ENCODE results near the gene HCST.
"Not testable (repeated sequence)": the region's sequence is repeated elsewhere in the genome, so short reads cannot be mapped to it uniquely, and the experiment has no call there.

The HCST gene

GRCh38 chr19:35908010-35908441 lies 5.7 kb downstream of the HCST start, which contains the start of gene TYROBP:
TSS of gene TYROBP (minus strand) at chr19:35908295. CDS start at chr19:35908228, 67 bp downstream.
- no peak for TF ChIP-seq EZH2phosphoT487 (IDR thresholded peaks at IDR 0.05; ENCODE audit: borderline replicate concordance, low read length)
- TF ChIP-seq CTCF (IDR thresholded peaks at IDR 0.05; ENCODE audit: low read depth, low read length, poor library complexity, severe bottlenecking) = no peak

GRCh38 chr19:35908973-35909683 lies 6.8 kb downstream of the HCST start:
- H3K27ac ChIP-seq (ENCODE audit: low read depth, low read length) = peak overlapping the region; percentile 78
- H3K36me3 ChIP-seq (ENCODE audit: control insufficient read depth, low read length) = no peaks in the 10 kb centered on the region
- H3K79me2 ChIP-seq (ENCODE audit: control insufficient read depth, low read length) = no peaks in the 10 kb centered on the region
- TF ChIP-seq EZH2phosphoT487 (IDR thresholded peaks at IDR 0.05; ENCODE audit: borderline replicate concordance, low read length) (no peak), CTCF (IDR thresholded peaks at IDR 0.05; ENCODE audit: low read depth, low read length, poor library complexity, severe bottlenecking) (no peak)
- no peaks in the 10 kb centered on the region for H3K9me3 ChIP-seq (ENCODE audit: control insufficient read depth, insufficient read depth, low read length)
- H3F3A ChIP-seq (ENCODE audit: control insufficient read depth, insufficient read depth) = peaks cover 15% of the 10 kb centered on the region
- H3K4me1 ChIP-seq (ENCODE audit: control insufficient read depth, low read length) = peaks cover 66% of the 10 kb centered on the region
- no peaks in the 10 kb centered on the region for H3K27me3 ChIP-seq (ENCODE audit: control insufficient read depth, low read length)
- H3K4me2 ChIP-seq (ENCODE audit: low read length) = peak overlapping the region; percentile 94
- H3K4me3 ChIP-seq (ENCODE audit: low read length) = peak overlapping the region; percentile 69
- H3K9me2 ChIP-seq (replicated peaks; ENCODE audit: control insufficient read depth, low read length) = no peaks in the 10 kb centered on the region
- H4K20me1 ChIP-seq (ENCODE audit: control insufficient read depth, insufficient read depth, low read depth, low read length) = no peaks in the 10 kb centered on the region

More at GRCh38 chr19:35908010-35908441, 5.7 kb downstream of the HCST start, which contains the start of gene TYROBP:
- Histone ChIP-seq H3K9me2 (replicated peaks; ENCODE audit: control insufficient read depth, low read length) (no peaks in the 10 kb centered on the region), H3K27me3 (ENCODE audit: control insufficient read depth, low read length) (no peaks in the 10 kb centered on the region), H3K9me3 (ENCODE audit: control insufficient read depth, insufficient read depth, low read length) (no peaks in the 10 kb centered on the region), H3F3A (ENCODE audit: control insufficient read depth, insufficient read depth) (peaks cover 17% of the 10 kb centered on the region), H3K36me3 (ENCODE audit: control insufficient read depth, low read length) (no peaks in the 10 kb centered on the region), H3K4me3 (ENCODE audit: low read length) (peak within 1 kb of the TSS; percentile 69), H3K27ac (ENCODE audit: low read depth, low read length) (peak within 1 kb of the TSS; percentile 78), H4K20me1 (ENCODE audit: control insufficient read depth, insufficient read depth, low read depth, low read length) (no peaks in the 10 kb centered on the region), H3K4me2 (ENCODE audit: low read length) (peak within 1 kb of the TSS; percentile 94), H3K4me1 (ENCODE audit: control insufficient read depth, low read length) (peaks cover 66% of the 10 kb centered on the region), H3K79me2 (ENCODE audit: control insufficient read depth, low read length) (peaks cover 1% of the 10 kb centered on the region)

GRCh38 chr19:35909684-35910035 lies 7.3 kb downstream of the HCST start:
- Histone ChIP-seq H4K20me1 (ENCODE audit: control insufficient read depth, insufficient read depth, low read depth, low read length) (no peaks in the 10 kb centered on the region), H3K36me3 (ENCODE audit: control insufficient read depth, low read length) (no peaks in the 10 kb centered on the region), H3K27ac (ENCODE audit: low read depth, low read length) (peak overlapping the region; percentile 78), H3K27me3 (ENCODE audit: control insufficient read depth, low read length) (no peaks in the 10 kb centered on the region), H3K9me3 (ENCODE audit: control insufficient read depth, insufficient read depth, low read length) (no peaks in the 10 kb centered on the region), H3K9me2 (replicated peaks; ENCODE audit: control insufficient read depth, low read length) (no peaks in the 10 kb centered on the region), H3K4me1 (ENCODE audit: control insufficient read depth, low read length) (peaks cover 62% of the 10 kb centered on the region), H3K79me2 (ENCODE audit: control insufficient read depth, low read length) (no peaks in the 10 kb centered on the region), H3K4me3 (ENCODE audit: low read length) (peak overlapping the region; percentile 69), H3F3A (ENCODE audit: control insufficient read depth, insufficient read depth) (peaks cover 10% of the 10 kb centered on the region), H3K4me2 (ENCODE audit: low read length) (peak overlapping the region; percentile 94)
- no peak for TF ChIP-seq EZH2phosphoT487 (IDR thresholded peaks at IDR 0.05; ENCODE audit: borderline replicate concordance, low read length)
- TF ChIP-seq CTCF (IDR thresholded peaks at IDR 0.05; ENCODE audit: low read depth, low read length, poor library complexity, severe bottlenecking) = no peak

- not testable (repeated sequence) for H4K20me1 ChIP-seq (ENCODE audit: control insufficient read depth, insufficient read depth, low read depth, low read length); H3K27ac ChIP-seq (ENCODE audit: low read depth, low read length); H3K9me2 ChIP-seq (replicated peaks; ENCODE audit: control insufficient read depth, low read length); H3K27me3 ChIP-seq (ENCODE audit: control insufficient read depth, low read length); H3K36me3 ChIP-seq (ENCODE audit: control insufficient read depth, low read length); H3K9me3 ChIP-seq (ENCODE audit: control insufficient read depth, insufficient read depth, low read length); H3K79me2 ChIP-seq (ENCODE audit: control insufficient read depth, low read length); H3F3A ChIP-seq (ENCODE audit: control insufficient read depth, insufficient read depth); H3K4me3 ChIP-seq (ENCODE audit: low read length)
- Histone ChIP-seq H3K4me1 (ENCODE audit: control insufficient read depth, low read length) (peaks cover 60% of the 10 kb centered on the region), H3K4me2 (ENCODE audit: low read length) (peak overlapping the region; percentile 94)
Observed at GRCh38 chr19:35910355-35910754, 8.0 kb downstream of the HCST start.

All from DOHH2 (cell line).